GM18907 (cell line): ENCODE results near the gene IMPDH2.

Experiments used
- ATAC-seq: cut with Tn5 transposase; IDR thresholded peaks from one replicate; pipeline ENCODE4 v1.9.1; 2021; ENCODE audit warnings: mild to moderate bottlenecking, moderate library complexity; ENCODE audit not compliant: unreplicated experiment

The IMPDH2 gene

GRCh38 chr3:49007068-49007770, 22.0 kb downstream of the IMPDH2 start, which contains the start of gene WDR6:
TSS of gene WDR6 (plus strand) at chr3:49007391. CDS start at chr3:49007432, 41 bp downstream.
- peak; percentile 88 for ATAC-seq

- peak; percentile 3 for ATAC-seq
These were observed 22.7 kb downstream of the IMPDH2 start for GRCh38 chr3:49006408-49007067.

DNA sequence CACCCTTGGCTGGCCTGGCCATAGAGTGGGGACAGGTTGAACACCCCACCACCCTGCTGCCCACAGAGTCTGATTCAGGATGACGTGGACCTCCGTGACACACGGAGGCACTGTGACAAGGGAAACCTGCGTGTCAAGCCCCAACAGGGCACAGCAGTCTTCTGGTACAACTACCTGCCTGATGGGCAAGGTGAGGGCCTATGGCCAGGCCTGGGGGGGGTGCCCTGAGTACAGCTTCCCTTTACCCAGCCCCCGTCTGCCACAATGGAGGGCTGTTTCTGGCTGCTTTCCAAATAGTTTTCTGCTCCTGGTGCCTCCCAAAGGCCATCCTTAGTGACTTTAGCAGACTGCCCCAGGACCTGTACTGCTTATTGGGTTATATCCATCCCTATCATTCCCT, 23.2 kb downstream of the IMPDH2 start:
- ATAC-seq, result no peak

GRCh38 chr3:49005303-49005680, 23.9 kb downstream of the IMPDH2 start:
- ATAC-seq, result no peak

DNA sequence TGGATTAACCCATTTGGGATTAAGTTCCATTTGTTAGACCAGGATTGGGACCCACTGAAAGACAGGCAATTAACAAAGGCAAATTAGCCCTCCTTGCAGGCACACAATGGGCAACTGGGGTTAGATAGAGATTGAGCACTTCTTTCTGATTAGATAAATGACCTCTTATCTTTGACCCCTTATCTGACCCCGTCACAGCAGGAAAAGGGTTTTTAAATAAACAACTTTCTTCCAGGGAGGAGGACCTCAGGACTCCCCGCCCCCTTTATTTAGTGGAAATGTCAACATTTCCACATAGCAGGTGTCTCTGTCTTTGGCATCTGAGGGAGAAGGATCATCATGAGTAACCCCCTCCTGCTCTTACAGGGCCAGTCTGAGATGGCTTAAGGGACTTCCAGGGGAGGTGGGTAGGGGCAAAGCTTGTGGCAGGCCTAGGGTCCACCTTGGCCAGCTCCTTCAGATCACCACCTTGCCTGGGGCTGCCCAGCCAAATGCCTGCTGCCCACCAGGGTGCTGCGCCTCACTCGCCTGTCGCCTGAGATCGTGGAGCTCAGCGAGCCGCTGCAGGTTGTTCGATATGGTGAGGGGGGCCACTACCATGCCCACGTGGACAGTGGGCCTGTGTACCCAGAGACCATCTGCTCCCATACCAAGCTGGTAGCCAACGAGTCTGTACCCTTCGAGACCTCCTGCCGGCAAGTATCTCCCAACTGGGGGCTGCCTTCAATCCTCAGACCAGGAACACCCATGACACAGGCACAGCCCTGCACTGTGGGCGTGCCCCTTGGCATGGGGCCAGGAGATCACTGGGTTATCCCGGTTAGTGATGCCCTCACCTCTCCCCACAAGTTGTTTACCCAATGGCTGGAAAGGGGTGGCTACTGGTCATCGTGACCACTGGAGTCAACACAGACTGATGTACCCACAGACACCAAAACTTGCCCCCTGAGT, 24.6 kb downstream of the IMPDH2 start:
- no peak for ATAC-seq

DNA sequence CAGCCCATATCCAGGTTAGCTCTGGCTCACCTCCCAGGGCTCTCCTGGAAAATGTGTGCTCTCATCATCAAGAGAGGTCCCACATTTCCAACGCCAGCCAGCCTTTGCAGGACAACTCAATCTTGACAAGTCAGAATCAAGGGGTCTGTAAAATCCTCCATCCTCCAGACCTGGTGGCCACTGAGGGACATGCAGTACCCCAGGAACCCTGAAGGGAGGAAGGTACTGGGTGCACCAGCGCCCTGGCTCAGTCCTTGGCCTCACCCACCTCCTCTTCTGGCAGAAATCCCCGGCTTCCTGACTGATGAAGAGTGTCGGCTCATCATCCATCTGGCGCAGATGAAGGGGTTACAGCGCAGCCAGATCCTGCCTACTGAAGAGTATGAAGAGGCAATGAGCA, 28.0 kb downstream of the IMPDH2 start:
- ATAC-seq, result no peak

DNA sequence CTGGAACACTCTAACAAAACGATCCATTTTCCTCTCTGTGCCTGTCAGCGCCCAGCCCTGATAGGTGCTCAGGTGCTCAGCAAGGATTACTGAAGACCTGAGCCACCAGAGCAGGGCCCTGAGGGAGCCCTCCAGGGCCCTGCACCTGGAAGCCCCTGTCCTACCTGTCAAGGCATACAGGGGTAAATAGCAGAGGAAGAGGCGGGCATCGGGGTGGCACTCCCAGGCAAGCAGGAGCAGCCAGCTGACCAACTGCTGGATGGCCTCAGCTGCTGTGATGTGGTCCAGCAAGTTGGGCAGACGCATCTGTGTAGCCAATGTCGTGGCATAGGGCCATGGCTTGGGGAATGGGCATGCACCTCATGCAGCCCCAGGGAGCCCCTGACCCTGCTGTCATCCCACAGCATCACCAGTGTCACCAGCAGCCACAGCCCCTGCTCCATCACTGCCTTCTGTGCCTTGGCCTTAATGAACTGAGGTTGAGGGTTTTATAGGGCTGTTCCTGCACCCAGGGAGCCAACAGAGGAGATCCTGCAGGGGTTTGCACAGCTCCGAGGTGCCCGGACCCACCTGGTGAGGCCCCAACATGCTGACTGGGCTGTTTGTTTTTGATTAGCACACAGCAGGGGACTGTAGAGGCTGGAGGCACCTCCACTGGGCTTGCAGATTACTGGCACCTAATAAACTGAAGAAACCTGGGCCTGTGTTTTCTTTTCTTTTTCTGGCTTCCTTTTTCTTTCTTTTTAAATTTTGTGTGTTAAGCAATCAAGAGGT, 29.9 kb downstream of the IMPDH2 start:
- no peak for ATAC-seq

DNA sequence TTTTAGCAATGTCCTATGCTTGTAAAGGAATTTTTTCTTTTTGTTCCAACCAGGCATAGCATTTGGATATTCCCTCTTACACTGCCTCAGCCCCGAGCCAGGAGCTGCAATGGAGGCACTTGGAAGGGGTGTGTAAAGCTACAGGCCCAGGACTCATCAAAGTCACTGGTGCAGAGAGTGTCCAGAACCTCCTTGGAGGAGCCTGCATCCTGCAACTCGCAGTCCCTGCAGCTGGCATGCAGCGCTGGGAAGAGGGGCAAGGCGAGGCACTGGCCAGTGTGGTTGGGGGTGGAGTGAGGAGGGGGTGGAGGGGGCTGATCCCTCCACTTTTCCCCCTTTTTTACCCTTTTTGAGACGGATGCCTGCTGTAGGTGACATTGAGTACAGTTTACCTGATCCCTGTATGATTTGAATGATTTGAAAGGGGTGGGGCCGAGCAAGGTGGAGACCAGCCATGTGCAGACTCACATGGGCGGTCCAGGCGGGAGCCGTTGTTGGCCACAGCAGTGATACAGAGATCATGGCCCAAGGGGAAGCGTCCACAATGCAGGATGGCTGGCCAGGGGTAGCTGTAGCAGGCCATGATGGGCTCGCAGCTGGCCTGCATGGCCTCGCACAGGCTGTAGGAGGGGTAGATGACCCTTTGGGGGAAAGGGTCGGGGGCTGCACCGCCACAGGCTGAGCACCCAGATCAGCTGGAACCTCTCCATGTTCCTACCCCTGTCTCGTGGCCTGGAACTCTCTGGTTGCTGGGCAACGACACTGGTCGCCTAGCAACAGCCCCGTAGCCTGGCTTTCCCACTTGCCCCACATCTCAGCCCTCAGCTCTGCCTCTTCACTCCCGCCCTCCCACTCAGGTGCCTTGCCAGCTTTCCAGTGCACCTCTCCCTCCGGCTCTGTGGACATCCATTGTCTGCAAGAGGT, 31.2 kb downstream of the IMPDH2 start:
- ATAC-seq, result no peak

DNA sequence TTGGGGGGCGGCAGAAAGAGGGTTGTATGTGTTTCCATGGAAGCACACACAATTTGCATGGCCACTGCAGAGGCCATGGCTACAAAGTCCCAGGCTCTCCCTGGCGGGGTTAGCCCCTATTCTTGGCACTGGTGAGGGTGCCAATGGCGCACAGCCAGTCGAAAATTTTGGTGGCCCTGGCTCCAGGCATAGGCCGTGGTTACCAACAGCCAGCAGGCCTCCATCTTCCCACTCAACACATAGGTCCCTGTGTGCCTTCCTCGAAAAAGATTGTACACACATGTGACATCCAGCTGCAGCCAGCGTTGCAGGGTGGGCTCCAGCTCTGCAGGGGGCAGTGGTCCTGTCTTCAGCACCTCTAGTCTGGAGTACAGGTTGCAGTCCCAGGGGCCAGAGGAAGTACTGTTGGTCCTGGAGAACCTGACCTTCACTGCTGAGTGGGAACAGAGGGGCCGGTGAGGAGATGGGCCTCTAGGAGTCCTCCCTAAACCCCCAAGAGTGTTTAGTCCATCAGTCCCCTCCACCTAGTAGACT, 32.0 kb downstream of the IMPDH2 start:
- no peak for ATAC-seq

DNA sequence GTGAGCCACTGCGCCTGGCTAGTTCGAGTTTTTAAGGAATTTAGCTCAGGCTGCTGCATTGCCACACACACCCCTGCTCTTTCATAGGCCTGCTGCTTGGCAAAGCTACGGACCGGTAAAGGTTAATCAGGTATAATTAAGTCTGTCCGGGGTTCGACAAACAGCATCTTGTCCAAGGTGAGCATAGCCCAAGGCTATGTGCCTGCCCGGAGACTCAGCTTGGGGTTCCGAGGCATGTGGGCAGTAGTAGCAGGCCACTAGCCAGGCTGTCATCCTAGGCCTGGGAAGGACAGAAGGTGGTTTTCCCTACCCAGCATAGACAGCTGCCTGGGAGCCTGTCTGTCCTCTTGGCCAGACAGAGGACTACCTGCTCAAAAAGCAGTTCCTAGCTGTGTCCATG, 32.6 kb downstream of the IMPDH2 start:
- no peak for ATAC-seq

- ATAC-seq, result no peak
These were observed 35.4 kb downstream of the IMPDH2 start for GRCh38 chr3:48993834-48994233.

DNA sequence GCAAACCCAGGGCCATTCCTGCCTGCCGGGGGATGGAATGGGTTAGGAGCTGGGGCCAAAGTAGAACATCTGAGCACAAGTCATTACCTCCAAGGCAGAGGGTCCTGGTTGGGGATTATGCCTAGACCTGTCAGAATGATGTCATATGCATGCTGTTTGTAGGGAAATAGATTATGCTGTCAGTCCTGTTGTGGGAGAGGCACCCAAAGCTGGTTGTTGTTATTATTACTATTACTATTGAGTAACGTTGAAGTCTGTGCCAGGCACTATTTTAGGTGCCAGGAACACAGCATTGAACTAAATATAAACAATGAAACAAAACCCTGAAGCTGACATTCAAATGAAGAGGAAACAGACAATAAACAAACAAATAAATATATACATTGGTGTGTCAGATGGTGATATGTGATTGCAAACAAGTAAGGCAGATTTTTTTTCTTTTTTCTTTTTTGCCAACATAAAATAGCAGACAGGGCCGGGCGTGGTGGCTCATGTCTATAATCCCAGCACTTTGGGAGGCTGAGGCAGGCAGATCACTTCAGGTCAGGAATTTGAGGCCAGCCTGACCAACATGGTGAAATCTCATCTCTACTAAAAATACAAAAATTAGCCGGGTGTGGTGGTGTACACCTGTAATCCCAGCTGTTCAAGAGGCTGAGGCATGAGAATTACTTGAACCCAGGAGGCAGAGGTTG, 37.2 kb downstream of the IMPDH2 start:
- ATAC-seq, result no peak

DNA sequence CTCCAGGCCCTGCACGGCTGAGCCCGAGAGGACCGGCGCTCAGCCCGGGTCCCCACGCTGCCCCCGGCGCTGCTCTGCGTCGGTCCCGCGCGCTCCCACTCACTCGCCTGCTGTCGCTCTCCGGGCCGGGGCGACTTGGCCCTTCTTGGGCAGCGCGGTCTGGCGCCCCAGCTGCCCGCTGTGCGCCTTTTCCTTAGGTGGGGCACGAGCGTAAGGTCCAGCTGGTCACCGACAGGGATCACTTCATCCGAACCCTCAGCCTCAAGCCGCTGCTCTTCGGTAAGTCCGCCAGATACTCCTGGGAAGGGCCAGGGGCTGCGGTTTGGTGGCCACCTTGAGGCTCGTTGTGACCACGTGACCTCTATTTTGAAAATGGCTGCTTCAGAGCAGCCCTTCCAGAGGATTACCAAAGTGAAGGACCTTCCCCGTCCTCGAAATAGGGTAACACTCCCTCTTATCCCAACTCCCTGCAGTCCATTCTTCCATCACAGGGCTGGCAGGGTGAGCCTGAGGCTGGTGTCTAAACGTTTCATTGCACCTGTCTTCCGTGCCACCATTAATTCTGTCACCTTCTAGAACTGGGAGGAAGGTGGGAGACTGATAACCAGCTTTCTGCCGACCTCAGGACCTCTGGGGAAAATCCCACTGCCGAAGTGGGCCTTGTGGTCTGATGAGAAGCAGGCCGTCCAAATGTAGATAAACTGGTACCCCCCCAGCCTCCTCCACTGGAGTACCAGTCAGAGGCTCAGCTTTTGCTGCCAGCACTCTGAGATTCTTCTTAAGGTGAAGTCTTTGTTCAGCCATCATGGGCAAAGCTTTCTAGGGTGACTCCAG, 38.3 kb downstream of the IMPDH2 start:
- peak; percentile 20 for ATAC-seq

- ATAC-seq, result peak; percentile 51
These were observed 39.2 kb downstream of the IMPDH2 start, which contains the start of gene P4HTM for GRCh38 chr3:48989796-48990635. TSS of gene P4HTM (plus strand) at chr3:48990241. CDS start at chr3:48990257, 16 bp downstream.

DNA sequence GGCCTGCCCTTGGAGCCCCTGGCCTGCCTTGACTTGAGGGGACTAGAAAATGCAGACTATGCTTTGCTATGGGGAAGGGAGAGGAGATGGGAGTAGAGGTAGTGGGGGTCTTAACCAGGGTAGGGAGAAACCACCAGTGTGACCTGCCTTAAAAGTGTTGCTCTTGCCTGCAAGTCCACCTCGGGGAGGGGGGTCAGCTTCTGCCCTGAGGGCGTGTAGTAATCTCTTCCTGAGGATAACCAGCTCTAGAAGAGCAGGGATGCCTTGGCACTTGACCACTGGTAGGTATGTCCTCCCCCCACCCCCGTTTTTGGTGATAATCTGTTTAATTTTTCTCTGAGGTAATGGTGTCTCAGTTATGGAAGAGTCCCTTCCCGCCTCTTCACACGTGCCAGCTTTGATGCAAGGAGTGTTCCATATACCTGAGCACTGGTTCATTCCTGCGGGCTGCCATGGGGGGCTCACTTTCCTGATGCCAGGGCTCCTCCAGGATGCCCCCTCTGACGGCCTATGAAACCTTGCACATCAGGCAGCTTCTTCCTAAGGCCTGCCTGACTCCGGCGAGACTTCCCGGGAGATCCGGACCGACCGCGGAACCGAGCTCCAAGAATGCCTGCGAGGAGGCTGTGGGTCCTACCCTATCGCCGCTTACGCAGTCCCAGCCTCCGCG, 39.9 kb downstream of the IMPDH2 start:
- ATAC-seq, result peak; percentile 1

GRCh38 chr3:48985831-48986376, 43.3 kb downstream of the IMPDH2 start:
- ATAC-seq, result no peak
